GM23338 (cell line): ENCODE data around the gene POP7. TPM values are rescaled to one million over a fixed set of nuclear protein-coding genes. Genes with fewer than 3 reads are reported as not detected.

Experiments used
- ATAC-seq: fragments of 200-7000 bp; cut with Tn5 transposase; 3 replicates; pipeline ENCODE4 v1.9.1; 2020
- DNase-seq: peaks from one replicate; pipeline ENCODE4 v3.0.0-alpha.2; 2015; ENCODE audit warnings: low spot score
- H2AFZ ChIP-seq: fragments of 200-600 bp; sonication (generic); 2 replicates; pipeline ENCODE4 v1.8.0; 2016; ENCODE audit warnings: antibody characterized with exemption, mild to moderate bottlenecking, moderate library complexity
- H3F3A ChIP-seq: fragments of 200-600 bp; sonication (generic); replicated peaks from 2 replicates; pipeline ENCODE4 v1.8.0; 2017; ENCODE audit warnings: antibody characterized with exemption, mixed run types, low read depth
- H3K27ac ChIP-seq: fragments of 200-600 bp; sonication (generic); 2 replicates; pipeline ENCODE4 v1.6.1; 2016; ENCODE audit warnings: low read depth
- H3K27me3 ChIP-seq: fragments of 200-600 bp; sonication (generic); 2 replicates; pipeline ENCODE4 v1.8.0; 2016; ENCODE audit warnings: mild to moderate bottlenecking, mixed run types, moderate library complexity; ENCODE audit not compliant: insufficient read depth
- H3K36me3 ChIP-seq: fragments of 200-600 bp; sonication (generic); 2 replicates; pipeline ENCODE4 v1.8.0; 2016; ENCODE audit warnings: mild to moderate bottlenecking; ENCODE audit not compliant: insufficient read depth
- H3K4me1 ChIP-seq: fragments of 200-600 bp; sonication (generic); 2 replicates; pipeline ENCODE4 v1.8.0; 2016; ENCODE audit warnings: mild to moderate bottlenecking, moderate library complexity; ENCODE audit not compliant: insufficient read depth
- H3K4me2 ChIP-seq: fragments of 200-600 bp; sonication (generic); 2 replicates; pipeline ENCODE4 v1.7.1; 2017; ENCODE audit warnings: mixed run types
- H3K4me3 ChIP-seq: fragments of 200-600 bp; sonication (generic); 2 replicates; pipeline ENCODE4 v1.6.1; 2016; ENCODE audit warnings: mixed run types
- H3K79me2 ChIP-seq: fragments of 200-600 bp; sonication (generic); replicated peaks from 2 replicates; pipeline ENCODE4 v1.8.0; 2017; ENCODE audit warnings: mild to moderate bottlenecking; ENCODE audit not compliant: insufficient read depth
- H3K9me2 ChIP-seq: fragments of 200-600 bp; sonication (generic); 2 replicates; pipeline ENCODE4 v1.8.0; 2017; ENCODE audit not compliant: insufficient read depth
- H4K20me1 ChIP-seq: fragments of 200-600 bp; sonication (generic); replicated peaks from 2 replicates; pipeline ENCODE4 v1.8.0; 2017; ENCODE audit warnings: mild to moderate bottlenecking; ENCODE audit not compliant: insufficient read depth
- H3K27ac Mint-ChIP-seq: 2 replicates; pipeline ENCODE4 v1.8.0; 2020; ENCODE audit warnings: inconsistent platforms, mild to moderate bottlenecking, moderate library complexity, mixed read lengths
- H3K27me3 Mint-ChIP-seq: 3 replicates; pipeline ENCODE4 v1.8.0; 2022; ENCODE audit warnings: low read depth, mild to moderate bottlenecking, moderate library complexity, mixed read lengths, inconsistent platforms; ENCODE audit not compliant: insufficient read depth, poor library complexity
- H3K36me3 Mint-ChIP-seq: 3 replicates; pipeline ENCODE4 v1.8.0; 2021; ENCODE audit warnings: low read depth, mild to moderate bottlenecking, inconsistent platforms, moderate library complexity, mixed read lengths
- H3K4me1 Mint-ChIP-seq: 3 replicates; pipeline ENCODE4 v1.8.0; 2020; ENCODE audit warnings: mild to moderate bottlenecking, inconsistent platforms, mixed read lengths
- H3K4me3 Mint-ChIP-seq: 3 replicates; pipeline ENCODE4 v1.8.0; 2021; ENCODE audit warnings: moderate library complexity, mild to moderate bottlenecking, inconsistent platforms, mixed read lengths
- H3K9me3 Mint-ChIP-seq: 3 replicates; pipeline ENCODE4 v1.8.0; 2020; ENCODE audit warnings: moderate library complexity, mild to moderate bottlenecking, inconsistent platforms, mixed read lengths
- CREB1 ChIP-seq: fragments of 250-450 bp; sonication (Bioruptor Pico); IDR thresholded peaks from 2 replicates; pipeline ENCODE4 v1.5.0; 2020; ENCODE audit warnings: low read depth, mild to moderate bottlenecking, moderate library complexity
- CTCF ChIP-seq, 2 experiments: fragments of 200-600 bp in 1 of 2; sonication (generic) in 1 of 2; conservative IDR thresholded peaks; 2 replicates each; pipeline versions ENCODE4 v1.5.1 to v1.6.1; 2016 to 2017; ENCODE audit warnings: antibody characterized with exemption in 2 of 2, low read depth in 2 of 2, mild to moderate bottlenecking in 2 of 2, moderate library complexity in 1 of 2
- ETS1 ChIP-seq: IDR thresholded peaks from 2 replicates; pipeline ENCODE4 v1.6.1; 2016; ENCODE audit warnings: antibody characterized with exemption
- EZH2 ChIP-seq: fragments of 200-600 bp; sonication (generic); IDR thresholded peaks from one replicate; pipeline ENCODE4 v1.8.0; 2017; ENCODE audit warnings: antibody characterized with exemption, mild to moderate bottlenecking, low read depth; ENCODE audit not compliant: unreplicated experiment
- EZH2phosphoT487 ChIP-seq: fragments of 200-600 bp; sonication (generic); IDR thresholded peaks from one replicate; pipeline ENCODE4 v1.8.1; 2018; ENCODE audit warnings: antibody characterized with exemption; ENCODE audit not compliant: unreplicated experiment
- JUNB ChIP-seq: IDR thresholded peaks from one replicate; pipeline ENCODE4 v1.6.1; 2016; ENCODE audit warnings: antibody characterized with exemption; ENCODE audit not compliant: unreplicated experiment
- NANOG ChIP-seq: IDR thresholded peaks from 2 replicates; pipeline ENCODE4 v1.6.1; 2016; ENCODE audit warnings: antibody characterized with exemption, borderline replicate concordance
- POLR2AphosphoS5 ChIP-seq: IDR thresholded peaks from 2 replicates; pipeline ENCODE4 v1.6.1; 2016; ENCODE audit warnings: antibody characterized with exemption, low read depth
- REST ChIP-seq: IDR thresholded peaks from one replicate; pipeline ENCODE4 v1.6.1; 2018; ENCODE audit warnings: antibody characterized with exemption; ENCODE audit not compliant: unreplicated experiment
- STAT1 ChIP-seq: IDR thresholded peaks from one replicate; pipeline ENCODE4 v1.6.1; 2016; ENCODE audit warnings: antibody characterized with exemption; ENCODE audit not compliant: unreplicated experiment
- ZNF114 ChIP-seq: fragments of 250-450 bp; sonication (Bioruptor Pico); IDR thresholded peaks from 2 replicates; pipeline ENCODE4 v1.5.0; 2020; ENCODE audit warnings: mild to moderate bottlenecking, moderate library complexity
- ZNF331 ChIP-seq: fragments of 250-450 bp; sonication (Bioruptor Pico); IDR thresholded peaks from 2 replicates; pipeline ENCODE4 v1.5.0; 2020; ENCODE audit warnings: low read depth, mild to moderate bottlenecking, moderate library complexity
- polyA plus RNA-seq: library from polyadenylated mRNA; unstranded; fragments of >200 nt; fragmentation: Nextera tagmentation; extraction: Ambion mirVana; gene quantifications from 2 replicates; pipeline ENCODE4 v1.2.1, GENCODE V29; 2016
- total RNA-seq: library from RNA; depleted of rRNA; stranded (reverse); fragments of >200 nt; shearing (Covaris generic); gene quantifications from 2 replicates; pipeline ENCODE4 v1.2.3, GENCODE V29; 2014

POP7 gene
- total and polyA plus RNA-seq, 2 experiments from 2014 or later, result 110 to 216 TPM

GRCh38 chr7:100739934-100740333 lies 34.0 kb downstream of the POP7 start:
- no peak for TF ChIP-seq REST
- TF ChIP-seq ETS1, result no peak
- TF ChIP-seq ZNF331, result no peak
- TF ChIP-seq NANOG, result no peak
- no peak for TF ChIP-seq STAT1
- TF ChIP-seq JUNB, result no peak
- no peak for TF ChIP-seq CREB1 (CRISPR knock-in tag)
- TF ChIP-seq EZH2phosphoT487, result no peak
- no peak for TF ChIP-seq CTCF (conservative IDR thresholded peaks at IDR 0.05; ENCODE audit: low read depth in 2 of 2)
- TF ChIP-seq POLR2AphosphoS5, result no peak

GRCh38 chr7:100744605-100745004 lies 38.7 kb downstream of the POP7 start:
- Mint-ChIP-seq H3K4me3 (peak overlapping the region; percentile 81; the same call in 2 of the 3 replicates), H3K27ac (no peak overlapping the region), H3K9me3 (peaks cover 23% of the 10 kb centered on the region), H3K4me1 (no peaks in the 10 kb centered on the region), H3K36me3 (no peaks in the 10 kb centered on the region), H3K27me3 (peaks cover 12% of the 10 kb centered on the region)
- H3K36me3 ChIP-seq, result no peaks in the 10 kb centered on the region
- peak overlapping the region; percentile 76 for H2AFZ ChIP-seq
- H3K4me1 ChIP-seq, result no peaks in the 10 kb centered on the region
- peak overlapping the region; percentile 60 for H3K4me3 ChIP-seq
- H3K27ac ChIP-seq, result no peak overlapping the region
- no peaks in the 10 kb centered on the region for H3K27me3 ChIP-seq
- H3F3A ChIP-seq, result no peaks in the 10 kb centered on the region
- no peaks in the 10 kb centered on the region for H4K20me1 ChIP-seq
- no peak for DNase-seq
- H3K4me2 ChIP-seq, result peak overlapping the region; percentile 56; the same call in 1 of the 2 replicates
- H3K79me2 ChIP-seq, result no peaks in the 10 kb centered on the region
- ATAC-seq, result no peak
- H3K9me2 ChIP-seq, result no peaks in the 10 kb centered on the region
- TF ChIP-seq EZH2, result no peak
- TF ChIP-seq REST, result no peak
- TF ChIP-seq NANOG, result no peak
- TF ChIP-seq STAT1, result no peak
- no peak for TF ChIP-seq JUNB
- no peak for TF ChIP-seq EZH2phosphoT487
- TF ChIP-seq ETS1, result no peak
- TF ChIP-seq ZNF331, result no peak
- no peak for TF ChIP-seq POLR2AphosphoS5
- TF ChIP-seq ZNF114 (CRISPR knock-in tag), result no peak
- TF ChIP-seq CREB1 (CRISPR knock-in tag), result no peak

More at GRCh38 chr7:100739934-100740333, 34.0 kb downstream of the POP7 start:
- H3K36me3 Mint-ChIP-seq, result no peaks in the 10 kb centered on the region
- H3K4me1 ChIP-seq, result no peaks in the 10 kb centered on the region
- no peaks in the 10 kb centered on the region for H3K27me3 ChIP-seq
- H2AFZ ChIP-seq, result no peak overlapping the region
- H3K27me3 Mint-ChIP-seq, result peaks cover 7% of the 10 kb centered on the region
- H3K9me2 ChIP-seq, result no peaks in the 10 kb centered on the region
- H3K4me2 ChIP-seq, result no peak overlapping the region
- H3K9me3 Mint-ChIP-seq, result peaks cover 23% of the 10 kb centered on the region
- no peak overlapping the region for H3K27ac ChIP-seq
- no peak for ATAC-seq
- no peaks in the 10 kb centered on the region for H3K36me3 ChIP-seq
- H3K4me3 ChIP-seq, result no peak overlapping the region
- H3K79me2 ChIP-seq, result no peaks in the 10 kb centered on the region
- H3K4me3 Mint-ChIP-seq, result no peak overlapping the region
- H3F3A ChIP-seq, result no peaks in the 10 kb centered on the region
- H3K27ac Mint-ChIP-seq, result no peak overlapping the region
- no peaks in the 10 kb centered on the region for H3K4me1 Mint-ChIP-seq
- DNase-seq, result no peak
- H4K20me1 ChIP-seq, result no peaks in the 10 kb centered on the region
